ENCODE results near the gene ZKSCAN1.

The ZKSCAN1 gene

GRCh38 chr7:100035876-100036275 lies 20.5 kb downstream of the ZKSCAN1 start:
- DNase-seq (ENCODE audit: low read depth in 4 of 4, low spot score in 1 of 4), result no peak

- DNase-seq (ENCODE audit: low read depth in 4 of 4, low spot score in 1 of 4), result no peak
Observed at GRCh38 chr7:100038326-100038725, 22.9 kb downstream of the ZKSCAN1 start.

DNA sequence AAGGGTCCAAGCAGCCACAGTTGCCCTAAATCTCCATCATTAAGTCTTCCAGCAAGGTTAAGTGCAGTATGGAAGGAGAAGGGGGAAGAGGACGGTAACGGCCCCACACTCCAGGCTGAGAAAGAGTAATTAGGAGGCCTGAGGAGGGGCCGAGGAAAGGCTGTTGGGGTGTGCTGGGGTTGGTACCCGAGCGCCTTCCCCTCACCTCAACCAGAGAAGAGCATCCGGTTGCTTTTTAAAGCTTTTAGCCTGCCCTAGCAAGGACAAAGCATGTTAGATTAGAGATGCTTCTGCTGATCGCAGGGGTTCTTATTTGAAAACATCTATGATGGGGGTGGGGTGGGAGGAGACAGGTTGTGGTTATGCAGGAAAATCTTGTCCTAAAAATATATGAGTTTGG lies 25.2 kb downstream of the ZKSCAN1 start:
- no peak for DNase-seq (ENCODE audit: low read depth in 4 of 4, low spot score in 1 of 4)

GRCh38 chr7:100044718-100045117 lies 29.3 kb downstream of the ZKSCAN1 start:
- DNase-seq (ENCODE audit: low read depth in 4 of 4, low spot score in 1 of 4), result no peak

DNA sequence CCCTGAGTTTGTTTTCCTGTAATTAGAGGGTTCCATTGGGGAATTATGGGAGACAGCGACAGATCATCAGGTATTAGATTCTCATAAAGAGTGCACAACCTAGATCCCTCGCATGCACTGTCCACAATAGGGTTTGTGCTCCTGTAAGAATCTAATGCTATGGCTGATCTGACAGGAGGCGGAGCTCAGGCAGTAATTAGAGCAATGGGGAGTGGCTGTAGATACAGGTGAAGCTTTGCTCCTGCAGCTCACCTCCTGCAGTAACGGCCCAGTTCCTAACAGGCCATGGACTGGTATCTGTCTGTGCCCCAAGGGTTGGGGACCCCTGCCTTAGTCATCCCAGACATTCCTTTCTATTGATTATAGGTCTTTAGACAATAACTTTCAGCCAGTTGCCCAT lies 33.3 kb downstream of the ZKSCAN1 start:
- DNase-seq (ENCODE audit: low read depth in 4 of 4, low spot score in 1 of 4), result no peak

GRCh38 chr7:100049441-100050291 lies 34.3 kb downstream of the ZKSCAN1 start, which contains the start of gene ZSCAN21:
TSS of gene ZSCAN21 (plus strand) at chr7:100049774. CDS start at chr7:100057007, 7,233 bp downstream.
- peak; percentile 64 to 75 (median 72) for DNase-seq (ENCODE audit: low read depth in 4 of 4, low spot score in 1 of 4)

DNA sequence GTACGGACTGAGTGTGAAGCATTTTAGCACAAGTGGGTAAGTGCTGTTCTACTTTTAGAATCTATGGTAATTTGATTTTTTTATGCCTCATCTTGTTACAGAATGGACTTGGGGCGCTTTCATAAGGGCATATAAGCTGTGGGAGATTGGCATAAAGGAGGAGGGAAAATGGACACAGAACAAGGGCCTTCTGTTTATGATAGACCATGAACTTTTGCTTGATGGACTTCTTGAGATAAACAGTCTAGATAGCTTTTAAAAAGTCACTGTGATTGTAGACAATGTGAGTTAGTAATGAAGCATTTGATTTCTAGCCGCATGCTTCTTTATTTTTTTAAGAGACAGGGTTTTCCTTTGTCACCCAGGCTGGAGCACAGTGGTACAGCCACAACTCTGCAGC lies 36.2 kb downstream of the ZKSCAN1 start:
- no peak for DNase-seq (ENCODE audit: low read depth in 4 of 4, low spot score in 1 of 4)

- no peak for DNase-seq (ENCODE audit: low read depth in 4 of 4, low spot score in 1 of 4)
Observed at GRCh38 chr7:100053215-100053614, 37.8 kb downstream of the ZKSCAN1 start.

DNA sequence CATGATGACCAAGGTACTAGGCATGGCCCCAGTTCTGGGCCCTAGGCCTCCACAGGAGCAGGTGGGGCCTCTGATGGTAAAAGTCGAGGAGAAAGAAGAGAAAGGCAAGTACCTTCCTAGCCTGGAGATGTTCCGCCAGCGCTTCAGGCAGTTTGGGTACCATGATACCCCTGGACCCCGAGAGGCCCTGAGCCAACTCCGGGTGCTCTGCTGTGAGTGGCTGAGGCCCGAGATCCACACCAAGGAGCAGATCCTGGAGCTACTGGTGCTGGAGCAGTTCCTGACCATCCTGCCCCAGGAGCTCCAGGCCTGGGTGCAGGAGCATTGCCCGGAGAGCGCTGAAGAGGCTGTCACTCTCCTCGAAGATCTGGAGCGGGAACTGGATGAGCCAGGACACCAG lies 41.6 kb downstream of the ZKSCAN1 start:
- DNase-seq (ENCODE audit: low read depth in 4 of 4, low spot score in 1 of 4), result no peak

DNA sequence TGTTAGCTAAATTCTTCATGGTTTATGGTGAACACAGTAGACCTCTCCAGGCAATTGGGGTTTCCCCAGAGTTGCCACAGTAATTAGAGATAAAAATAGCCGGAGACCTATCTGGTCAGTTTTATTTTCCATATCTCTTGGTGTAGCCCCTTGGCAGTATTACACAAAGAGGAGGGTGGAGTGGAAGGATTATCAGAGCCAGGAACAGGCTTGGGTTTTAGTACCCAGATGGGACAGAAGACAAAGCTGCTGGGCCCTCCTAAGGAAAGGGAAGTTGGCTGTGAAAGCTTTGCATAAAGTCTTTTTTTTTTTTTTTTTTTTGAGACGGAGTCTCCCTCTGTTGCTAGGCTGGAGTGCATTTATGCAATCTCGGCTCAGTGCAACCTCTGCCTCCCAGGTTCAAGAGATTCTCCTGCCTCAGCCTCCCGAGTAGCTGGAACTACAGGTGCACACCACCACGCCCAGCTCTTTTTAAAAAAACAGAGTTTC lies 43.9 kb downstream of the ZKSCAN1 start:
- DNase-seq (ENCODE audit: low read depth in 4 of 4, low spot score in 1 of 4), result no peak

DNA sequence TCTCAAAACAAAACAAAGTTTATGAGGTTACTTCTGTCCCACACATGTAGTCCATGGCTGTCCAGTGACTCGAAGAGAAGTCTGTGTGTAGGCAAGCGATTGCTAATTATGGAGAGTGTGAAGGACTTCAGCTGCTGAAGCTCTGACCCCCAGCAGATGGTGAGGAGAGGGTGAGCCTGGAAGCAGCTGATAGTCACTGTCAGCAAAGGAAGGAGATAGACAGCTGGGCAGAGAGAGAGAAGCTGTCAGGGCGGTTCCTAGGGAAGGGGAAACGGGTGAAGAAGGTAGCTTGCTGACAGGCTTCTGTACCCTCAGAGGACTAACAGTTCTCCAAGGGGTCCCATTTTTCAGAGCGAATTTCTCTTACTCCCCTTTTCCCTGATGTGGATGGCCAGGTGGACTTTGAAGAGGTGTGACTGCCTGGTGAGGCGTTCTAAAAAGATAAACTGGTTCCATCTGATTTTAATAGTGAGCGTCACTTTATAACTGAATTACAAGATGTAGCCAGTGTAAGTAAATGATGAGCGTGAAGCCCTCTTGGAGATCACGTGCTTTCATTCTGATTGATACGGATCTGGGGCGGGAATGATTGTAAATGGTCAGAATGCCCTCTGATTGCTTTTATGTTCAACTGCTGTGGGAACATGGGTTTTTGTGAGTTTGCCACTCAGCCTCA lies 46.3 kb downstream of the ZKSCAN1 start:
- DNase-seq (ENCODE audit: low read depth in 4 of 4, low spot score in 1 of 4), result no peak

DNA sequence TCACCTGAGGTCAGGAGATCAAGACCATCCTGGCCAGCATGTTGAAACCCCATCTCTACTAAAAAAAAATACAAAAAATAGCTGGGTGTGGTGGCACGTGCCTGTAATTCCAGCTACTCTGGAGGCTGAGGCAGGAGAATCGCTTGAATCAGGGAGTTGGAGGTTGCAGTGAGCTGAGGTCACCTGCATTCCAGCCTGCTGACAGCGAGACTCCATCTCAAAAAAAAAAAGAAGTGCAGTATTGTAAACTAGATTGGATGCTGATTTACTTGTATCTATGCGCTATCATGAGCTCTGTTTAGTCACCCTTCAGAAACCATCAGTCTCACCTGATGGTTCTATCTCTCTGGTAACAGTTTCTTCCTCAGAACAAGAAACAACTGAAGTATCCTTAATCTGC lies 48.0 kb downstream of the ZKSCAN1 start:
- no peak for DNase-seq (ENCODE audit: low read depth in 4 of 4, low spot score in 1 of 4)

DNA sequence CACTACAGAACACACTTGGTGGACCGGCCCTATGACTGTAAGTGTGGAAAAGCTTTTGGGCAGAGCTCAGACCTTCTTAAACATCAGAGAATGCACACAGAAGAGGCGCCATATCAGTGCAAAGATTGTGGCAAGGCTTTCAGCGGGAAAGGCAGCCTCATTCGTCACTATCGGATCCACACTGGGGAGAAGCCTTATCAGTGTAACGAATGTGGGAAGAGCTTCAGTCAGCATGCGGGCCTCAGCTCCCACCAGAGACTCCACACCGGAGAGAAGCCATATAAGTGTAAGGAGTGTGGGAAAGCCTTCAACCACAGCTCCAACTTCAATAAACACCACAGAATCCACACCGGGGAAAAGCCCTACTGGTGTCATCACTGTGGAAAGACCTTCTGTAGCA lies 48.8 kb downstream of the ZKSCAN1 start:
- no peak for DNase-seq (ENCODE audit: low read depth in 4 of 4, low spot score in 1 of 4)

DNA sequence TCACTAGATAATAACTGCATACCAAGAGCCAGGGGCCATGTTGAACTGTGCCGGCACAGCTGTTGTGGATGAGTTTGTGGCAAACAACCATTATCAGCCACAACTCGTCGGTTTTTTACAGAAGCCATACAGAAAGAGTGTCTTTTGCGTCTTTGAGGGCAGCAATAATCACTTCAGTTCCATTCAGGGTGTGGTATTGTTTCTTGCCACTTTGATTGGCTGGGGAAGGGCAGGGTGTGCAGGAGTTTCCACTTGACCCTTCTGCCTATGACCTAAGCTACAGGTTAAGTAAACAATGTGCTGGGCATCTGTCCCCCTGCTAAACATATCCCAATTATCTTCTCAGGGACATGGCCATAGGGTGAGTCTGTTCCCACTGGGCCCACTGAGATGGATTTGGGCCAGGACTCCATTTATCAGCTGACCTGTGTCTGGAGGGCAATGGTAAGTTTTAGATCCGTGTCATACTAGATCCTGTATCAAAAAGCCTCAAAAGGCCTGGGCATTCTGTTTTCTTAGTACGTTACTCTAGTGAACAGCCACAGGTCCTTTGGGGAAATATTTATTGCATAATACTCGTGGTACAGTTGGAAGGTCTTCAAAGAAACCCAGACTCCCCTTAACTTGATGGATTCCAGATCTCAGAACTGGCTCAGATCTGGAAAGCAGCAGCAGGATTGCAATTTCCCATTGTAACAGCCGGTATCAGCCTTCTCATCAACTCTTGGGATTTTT lies 50.2 kb downstream of the ZKSCAN1 start:
- no peak for DNase-seq (ENCODE audit: low read depth in 4 of 4, low spot score in 1 of 4)

GRCh38 chr7:100066953-100067352 lies 51.6 kb downstream of the ZKSCAN1 start:
- DNase-seq (ENCODE audit: low read depth in 4 of 4, low spot score in 1 of 4), result no peak

- no peak for DNase-seq (ENCODE audit: low read depth in 4 of 4, low spot score in 1 of 4)
Observed at GRCh38 chr7:100069991-100070390, 54.6 kb downstream of the ZKSCAN1 start.

- DNase-seq (ENCODE audit: low read depth in 4 of 4, low spot score in 1 of 4), result no peak
Observed at GRCh38 chr7:100071018-100071723, 55.8 kb downstream of the ZKSCAN1 start.

DNA sequence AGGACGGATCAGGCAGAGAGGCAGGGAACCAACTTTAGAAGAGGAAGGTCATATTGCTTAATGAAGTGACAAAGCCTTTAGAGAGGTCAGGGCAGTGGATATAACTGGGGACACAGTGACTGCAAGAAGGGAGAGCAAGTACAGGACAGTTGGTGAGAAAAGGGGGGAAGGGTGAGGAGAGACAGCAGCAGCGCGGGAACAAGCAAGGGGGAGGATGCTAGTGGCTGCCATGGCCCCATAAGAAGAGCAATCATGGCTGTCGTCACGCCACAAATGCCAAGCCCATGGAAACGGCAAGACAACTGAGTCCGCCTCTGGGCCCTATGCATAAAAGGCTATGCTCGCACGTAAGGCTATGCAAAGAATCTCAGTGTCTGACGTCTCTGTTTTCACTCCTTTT lies 57.1 kb downstream of the ZKSCAN1 start:
- DNase-seq (ENCODE audit: low read depth in 4 of 4, low spot score in 1 of 4), result no peak

GRCh38 chr7:100074841-100075240 lies 59.4 kb downstream of the ZKSCAN1 start:
- no peak for DNase-seq (ENCODE audit: low read depth in 4 of 4, low spot score in 1 of 4)

- no peak for DNase-seq (ENCODE audit: low read depth in 4 of 4, low spot score in 1 of 4)
Observed at GRCh38 chr7:100075418-100075817, 60.0 kb downstream of the ZKSCAN1 start.

DNA sequence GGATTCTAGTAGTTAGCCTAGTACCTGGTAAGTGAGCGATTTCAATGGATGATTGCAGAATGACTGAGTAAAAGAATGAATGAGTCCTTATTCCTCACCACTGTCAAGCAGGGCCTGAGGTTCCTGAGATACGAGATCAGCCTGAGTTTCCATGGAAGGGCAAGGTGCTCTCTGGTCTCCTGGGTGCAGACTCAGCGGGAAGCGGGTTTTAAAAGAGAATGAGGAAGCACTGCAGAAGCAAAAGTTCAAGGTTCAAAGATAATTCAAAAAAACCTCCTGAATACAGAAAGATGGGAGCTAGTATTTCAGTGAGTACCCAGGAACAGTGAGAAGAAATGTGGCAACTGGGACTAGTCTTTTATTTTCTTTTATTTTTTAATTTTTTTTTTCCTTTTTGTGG lies 61.8 kb downstream of the ZKSCAN1 start:
- no peak for DNase-seq (ENCODE audit: low read depth in 4 of 4, low spot score in 1 of 4)

Data from stimulated activated CD4-positive, alpha-beta T cell treated with anti-CD3 and anti-CD28 coated beads, Interleukin-1b, Interleukin-23, amount 100 ng/mL, for 24 hours (primary cell).